Amniotic epithelial cell (primary cell): Measurements from ENCODE around the gene VAPB.

Source experiments
- DNase-seq: peaks from one replicate; pipeline ENCODE4 v3.0.0-alpha.2; 2010; ENCODE audit warnings: low read depth

Gene VAPB

DNA sequence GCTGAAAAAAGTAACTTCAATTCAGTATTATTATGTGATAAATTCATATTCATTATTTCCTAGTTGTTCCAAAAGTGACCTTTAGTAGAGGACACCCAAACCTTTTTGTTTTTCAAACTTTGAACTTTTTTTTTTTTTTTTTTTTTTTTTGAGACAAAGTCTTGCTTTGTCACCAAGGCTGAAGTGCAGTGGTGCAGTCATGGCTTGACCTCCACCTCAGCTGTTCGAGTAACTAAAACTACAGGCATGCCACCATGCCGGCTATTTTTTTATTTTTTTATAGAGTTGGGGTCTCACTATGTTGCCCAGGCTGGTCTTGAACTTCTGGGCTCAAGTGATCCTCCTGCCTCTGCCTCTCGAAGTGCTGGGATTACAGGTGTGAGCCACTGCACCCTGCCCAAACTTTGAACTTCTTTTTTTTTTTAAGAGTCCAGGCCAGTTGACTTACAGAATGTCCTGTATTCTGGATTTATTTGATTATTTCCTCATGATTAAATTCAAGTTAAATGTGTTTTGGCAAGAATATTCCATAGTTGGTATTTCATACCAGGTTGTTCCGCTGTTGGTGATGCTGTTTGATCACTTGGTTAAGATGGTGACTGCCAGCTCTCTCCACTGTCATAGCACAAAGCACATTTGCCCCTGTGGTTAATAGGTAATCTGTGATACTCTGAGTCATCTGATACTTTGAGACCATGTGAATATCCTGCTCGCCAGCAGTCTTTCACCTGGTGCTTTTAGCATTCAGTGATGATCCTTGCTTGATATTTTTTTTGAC lies 48.0 kb downstream of the VAPB start:
- DNase-seq, result no peak

DNA sequence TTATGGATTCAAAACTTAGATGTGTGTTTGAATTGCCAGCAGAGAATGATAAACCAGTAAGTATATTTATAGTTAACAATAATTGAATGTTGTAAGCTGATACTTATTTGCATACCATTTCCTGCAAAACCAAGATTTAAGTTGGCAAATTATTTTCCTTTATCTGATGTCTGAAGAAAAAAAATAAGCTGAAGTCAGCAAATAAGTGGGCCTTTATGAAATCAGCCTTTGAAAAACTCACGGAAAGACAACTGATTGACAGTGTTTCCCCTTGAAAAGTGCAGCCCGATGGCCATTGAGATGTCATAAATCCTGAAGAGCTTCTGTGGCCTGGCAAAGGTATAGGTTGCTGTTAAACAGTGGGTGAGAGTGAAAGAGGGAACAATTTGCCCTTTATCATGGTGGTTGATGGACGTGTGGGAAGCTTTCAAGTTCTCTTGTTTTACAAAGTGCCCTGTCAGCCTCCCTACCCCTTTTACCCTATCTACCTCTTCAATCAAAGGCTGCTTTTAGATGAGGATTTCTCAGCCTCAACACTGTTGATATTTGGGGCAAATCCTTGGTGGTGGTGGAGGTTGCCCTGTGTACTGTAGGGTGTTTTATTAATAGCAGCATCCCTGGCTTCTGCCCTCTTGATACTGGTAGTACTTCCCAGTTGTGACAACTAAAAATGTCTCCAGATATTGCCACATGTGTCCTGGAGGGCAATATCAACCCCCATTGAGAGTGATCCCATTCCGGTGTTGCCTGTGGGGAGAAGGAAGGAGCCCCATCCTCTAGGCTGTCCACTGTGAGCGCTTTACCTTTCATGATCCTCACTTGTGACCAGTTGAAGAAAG lies 50.2 kb downstream of the VAPB start:
- no peak for DNase-seq

GRCh38 chr20:58440021-58440767 lies 51.2 kb downstream of the VAPB start:
- DNase-seq, result peak; percentile 53

GRCh38 chr20:58441723-58442122 lies 52.7 kb downstream of the VAPB start:
- DNase-seq, result no peak

DNA sequence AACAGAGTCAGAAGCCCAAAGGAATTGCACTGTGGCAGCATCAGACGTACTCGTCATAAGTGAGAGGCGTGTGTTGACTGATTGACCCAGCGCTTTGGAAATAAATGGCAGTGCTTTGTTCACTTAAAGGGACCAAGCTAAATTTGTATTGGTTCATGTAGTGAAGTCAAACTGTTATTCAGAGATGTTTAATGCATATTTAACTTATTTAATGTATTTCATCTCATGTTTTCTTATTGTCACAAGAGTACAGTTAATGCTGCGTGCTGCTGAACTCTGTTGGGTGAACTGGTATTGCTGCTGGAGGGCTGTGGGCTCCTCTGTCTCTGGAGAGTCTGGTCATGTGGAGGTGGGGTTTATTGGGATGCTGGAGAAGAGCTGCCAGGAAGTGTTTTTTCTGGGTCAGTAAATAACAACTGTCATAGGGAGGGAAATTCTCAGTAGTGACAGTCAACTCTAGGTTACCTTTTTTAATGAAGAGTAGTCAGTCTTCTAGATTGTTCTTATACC lies 55.8 kb downstream of the VAPB start:
- no peak for DNase-seq

- no peak for DNase-seq
Measured at GRCh38 chr20:58446264-58446959, 57.4 kb downstream of the VAPB start.

- no peak for DNase-seq
Measured at GRCh38 chr20:58446960-58447265, 57.9 kb downstream of the VAPB start.

GRCh38 chr20:58447511-58448391 lies 58.7 kb downstream of the VAPB start:
- DNase-seq, result peak; percentile 52

- no peak for DNase-seq
Measured at GRCh38 chr20:58448958-58449357, 59.9 kb downstream of the VAPB start.

- no peak for DNase-seq
Measured at GRCh38 chr20:58449681-58450221, 60.7 kb downstream of the VAPB start.

GRCh38 chr20:58450254-58450653 lies 61.2 kb downstream of the VAPB start:
- peak; percentile 65 for DNase-seq

DNA sequence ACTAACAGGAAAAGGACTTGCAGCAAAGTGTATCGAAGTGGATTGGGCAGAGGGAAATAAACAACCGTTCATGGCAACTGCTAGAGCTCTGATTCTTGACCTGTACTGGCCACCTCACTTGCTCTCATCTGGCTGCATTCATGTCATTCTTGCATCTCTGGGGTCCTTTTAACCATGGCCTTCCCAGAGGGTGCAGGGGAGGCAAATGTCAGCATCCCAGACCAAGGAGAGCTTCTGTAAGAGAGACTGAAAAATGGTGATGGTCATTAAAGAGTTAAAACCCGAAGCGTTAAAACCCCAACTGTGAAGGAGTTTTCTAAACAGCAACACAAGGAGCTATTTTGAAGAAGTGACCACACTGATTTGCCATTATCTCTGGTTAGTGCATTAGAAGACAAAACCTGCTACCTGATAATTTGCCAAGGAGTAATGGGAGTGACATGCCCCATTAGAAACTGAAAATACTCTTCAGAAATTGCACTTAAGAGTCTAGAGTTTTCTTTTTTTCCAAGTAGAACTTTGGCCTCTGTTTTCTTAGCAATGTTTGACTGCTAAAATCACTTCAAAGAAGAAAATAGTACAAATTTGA lies 63.7 kb downstream of the VAPB start:
- DNase-seq, result no peak

GRCh38 chr20:58453391-58453790 lies 64.4 kb downstream of the VAPB start:
- no peak for DNase-seq

- no peak for DNase-seq
Measured at GRCh38 chr20:58454460-58454859, 65.4 kb downstream of the VAPB start.

- peak; percentile 83 for DNase-seq
Measured at GRCh38 chr20:58457083-58457695, 68.2 kb downstream of the VAPB start.

- peak; percentile 35 for DNase-seq
Measured at GRCh38 chr20:58458342-58459057, 69.5 kb downstream of the VAPB start.

GRCh38 chr20:58459058-58459750 lies 70.2 kb downstream of the VAPB start:
- DNase-seq, result no peak

GRCh38 chr20:58461104-58461503 lies 72.1 kb downstream of the VAPB start:
- DNase-seq, result no peak
